Aorta (tissue), 5 donors: ENCODE results near the gene MBOAT7. TPM values are rescaled to one million over a fixed set of nuclear protein-coding genes. Genes with fewer than 3 reads are reported as not detected.

ENCODE experiments used
- ATAC-seq: fragments of 200-7000 bp; cut with Tn5 transposase; one replicate; pipeline ENCODE4 v1.9.1; 2022; ENCODE audit warnings: moderate library complexity; ENCODE audit not compliant: low FRiP score
- DNase-seq, 2 donors: peaks; one replicate each; pipeline ENCODE4 v3.0.0-alpha.2; 2020
- H3K27ac ChIP-seq, 2 donors: one replicate each; pipeline ENCODE4 v1.5.1; 2013; ENCODE audit warnings: low read length in 2 of 2, mild to moderate bottlenecking in 2 of 2, moderate library complexity in 2 of 2, control low read depth in 1 of 2, inconsistent platforms in 1 of 2, low read depth in 1 of 2
- H3K27me3 ChIP-seq, 2 donors: one replicate each; pipeline ENCODE4 v1.6.1; 2013; ENCODE audit warnings: control low read depth in 1 of 2, low read length in 1 of 2, mild to moderate bottlenecking in 1 of 2, moderate library complexity in 1 of 2; ENCODE audit not compliant: insufficient read depth in 2 of 2, control insufficient read depth in 1 of 2
- H3K36me3 ChIP-seq, 2 donors: one replicate each; pipeline ENCODE4 v1.6.1; 2013; ENCODE audit warnings: control low read depth in 1 of 2, low read length in 1 of 2, mild to moderate bottlenecking in 1 of 2; ENCODE audit not compliant: insufficient read depth in 2 of 2, control insufficient read depth in 1 of 2
- H3K4me1 ChIP-seq, 2 donors: one replicate each; pipeline ENCODE4 v1.6.1; 2013; ENCODE audit warnings: low read length in 2 of 2, control low read depth in 1 of 2, mild to moderate bottlenecking in 1 of 2, moderate library complexity in 1 of 2; ENCODE audit not compliant: insufficient read depth in 2 of 2, control insufficient read depth in 1 of 2
- H3K4me3 ChIP-seq, 2 donors: one replicate each; pipeline ENCODE4 v1.5.1; 2013; ENCODE audit warnings: low read length in 2 of 2, control low read depth in 1 of 2, mild to moderate bottlenecking in 1 of 2
- H3K9me3 ChIP-seq: one replicate; pipeline ENCODE4 v1.6.1; 2013; ENCODE audit warnings: mild to moderate bottlenecking, low read length; ENCODE audit not compliant: control insufficient read depth
- WGBS, 2 donors: extraction: QIAGEN DNeasy Blood & Tissue Kit; methylation state at CpG; one replicate each; pipeline ENCODE4 v1.1.7; 2013; 5-methylcytosine and 5-hydroxymethylcytosine counted together
- intact Hi-C, 2 donors: fragments of 100-400 bp; cut with DNase I; formaldehyde crosslinking; loops; one replicate each; pipeline versions ENCODE4 v1.14.2 to v1.15.0; 2022
- polyA plus RNA-seq, 2 donors: library from polyadenylated mRNA; stranded (reverse); fragments of 200-250 nt; gene quantifications; one replicate each; pipeline ENCODE4 v1.2.3, GENCODE V29; 2013
- total RNA-seq, 2 donors: library from RNA; stranded (reverse); fragmentation: NEBNext Ultra II Directional; extraction: Animal tissue kit (Norgen Biotek cat#: 25700); gene quantifications; one replicate each; pipeline ENCODE4 v1.2.1, GENCODE V29; 2021
- donor health status: healthy with polysubstance abuse.
- donor health status: Bipolar disorder and iron deficiency.
- donor health status: DM: no; HTN: no; CAD: no.
- donor health status: DM: no; HTN: no; CAD: no.
- donor health status: DM: yes; HTN: yes; CAD: no.

The MBOAT7 gene
- total and polyA plus RNA-seq, 4 donors = 11.9 to 40.7 (median 26.7) TPM

GRCh38 chr19:54156953-54157352 lies 32.4 kb downstream of the MBOAT7 start:
- Histone ChIP-seq H3K4me1 (no peaks in the 10 kb centered on the region), H3K27me3 (no peaks in the 10 kb centered on the region), H3K36me3 (peaks cover 4 to 10% of the 10 kb centered on the region in 2 donors), H3K4me3 (no peak overlapping the region), H3K27ac (no peak overlapping the region), H3K9me3 (no peaks in the 10 kb centered on the region)
- intact Hi-C loops = loop anchor here in 1 of 2 donors (10.0 kb wide), 1 partner anchor 298 kb away; no protein-coding TSS in a partner anchor
- DNase-seq (no peak), ATAC-seq (no peak)
- WGBS, 2 donors = 93 to 96% methylated on average over 3 of the region's 3 CpGs

DNA sequence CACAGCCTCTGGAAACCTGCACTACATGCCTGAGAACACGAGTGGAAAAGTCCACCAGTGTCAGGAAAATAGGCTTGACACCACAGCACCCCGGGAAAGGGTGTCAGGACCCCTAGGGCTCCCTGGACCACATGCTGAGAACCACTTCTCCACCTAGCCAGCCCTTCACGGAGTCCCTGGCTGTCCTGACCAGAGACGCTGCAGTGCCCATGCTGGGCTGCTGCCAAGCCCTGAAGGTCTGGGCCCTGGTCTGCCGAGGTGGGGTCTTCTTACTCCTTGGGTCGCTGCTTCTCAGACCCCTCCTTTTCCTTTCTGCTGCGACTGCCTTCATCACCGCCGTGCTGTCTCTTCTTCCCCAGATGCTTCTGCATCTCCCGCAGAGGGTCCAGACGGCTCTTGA lies 32.9 kb downstream of the MBOAT7 start:
- DNase-seq = no peak
- Histone ChIP-seq H3K9me3 (no peaks in the 10 kb centered on the region), H3K36me3 (peaks cover 4 to 10% of the 10 kb centered on the region in 2 donors), H3K27me3 (no peaks in the 10 kb centered on the region), H3K27ac (no peak overlapping the region), H3K4me3 (no peak overlapping the region), H3K4me1 (no peaks in the 10 kb centered on the region)
- intact Hi-C loops = loop anchor here in 1 of 2 donors (10.0 kb wide), 1 partner anchor 298 kb away; no protein-coding TSS in a partner anchor
- ATAC-seq = no peak
- 70 to 73% methylated on average over 11 of the region's 11 CpGs for WGBS, 2 donors

- Histone ChIP-seq H3K4me3 (no peak overlapping the region), H3K27ac (no peak overlapping the region), H3K36me3 (peaks cover 4 to 10% of the 10 kb centered on the region in 2 donors), H3K27me3 (no peaks in the 10 kb centered on the region), H3K4me1 (no peaks in the 10 kb centered on the region), H3K9me3 (no peaks in the 10 kb centered on the region)
- ATAC-seq (no peak), DNase-seq (no peak)
- WGBS, 2 donors = 50 to 62% methylated on average over 16 to 19 of the region's 19 CpGs
- intact Hi-C loops = loop anchor here in 1 of 2 donors (10.0 kb wide), 1 partner anchor 299 kb away; no protein-coding TSS in a partner anchor
Measured at GRCh38 chr19:54155694-54156093, 33.7 kb downstream of the MBOAT7 start.

DNA sequence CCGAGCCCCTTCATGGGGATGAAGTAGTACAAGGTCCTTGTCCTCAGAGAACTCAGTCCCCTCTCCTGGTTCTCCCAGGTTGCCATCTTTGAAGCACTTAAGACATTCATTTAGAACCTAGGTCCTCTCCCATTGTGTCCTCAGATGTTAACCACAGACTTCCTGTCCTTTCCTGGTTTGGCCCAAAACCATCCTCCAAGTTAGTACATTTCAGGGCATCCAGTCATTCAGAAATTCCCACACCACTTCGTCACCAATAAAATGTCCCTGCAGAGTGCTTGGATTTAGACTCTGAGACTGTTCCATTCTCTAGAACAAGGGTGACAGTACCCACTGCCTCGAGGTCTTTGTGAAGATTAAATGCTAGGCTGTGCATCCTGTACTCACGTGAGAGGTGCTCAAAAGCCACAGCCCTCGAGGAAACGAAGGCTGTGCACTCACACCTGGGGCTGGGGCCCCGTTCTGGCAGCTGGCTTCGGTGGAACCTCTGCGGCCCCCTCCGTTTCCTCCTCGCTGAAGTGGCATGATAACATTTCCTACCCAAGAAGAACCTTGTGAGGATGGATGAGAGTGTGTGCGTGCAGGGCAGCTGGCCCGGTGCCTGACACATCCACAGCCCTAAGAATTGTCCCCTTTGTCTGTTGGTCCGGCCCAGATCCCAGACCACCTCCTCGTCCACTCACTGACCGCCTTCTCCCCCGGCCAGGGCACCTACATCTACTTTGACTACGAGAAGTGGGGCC lies 34.6 kb downstream of the MBOAT7 start:
- Histone ChIP-seq H3K9me3 (no peaks in the 10 kb centered on the region), H3K36me3 (peaks cover 4 to 10% of the 10 kb centered on the region in 2 donors), H3K4me1 (no peaks in the 10 kb centered on the region), H3K4me3 (no peak overlapping the region), H3K27ac (no peak overlapping the region), H3K27me3 (no peaks in the 10 kb centered on the region)
- intact Hi-C loops = loop anchor here in 1 of 2 donors (10.0 kb wide), 1 partner anchor 300 kb away; no protein-coding TSS in a partner anchor
- 67 to 70% methylated on average over 18 of the region's 18 CpGs for WGBS, 2 donors
- DNase-seq (no peak), ATAC-seq (no peak)

- WGBS, 2 donors = 72 to 77% methylated on average over 10 of the region's 10 CpGs
- Histone ChIP-seq H3K4me3 (no peak overlapping the region), H3K36me3 (peaks cover 4 to 10% of the 10 kb centered on the region in 2 donors)
Measured at GRCh38 chr19:54153731-54154326, 35.6 kb downstream of the MBOAT7 start.

GRCh38 chr19:54152878-54153524 lies 36.4 kb downstream of the MBOAT7 start:
- Histone ChIP-seq H3K9me3 (no peaks in the 10 kb centered on the region), H3K4me3 (no peak overlapping the region), H3K27me3 (no peaks in the 10 kb centered on the region), H3K4me1 (no peaks in the 10 kb centered on the region), H3K27ac (no peak overlapping the region), H3K36me3 (peaks cover 4 to 11% of the 10 kb centered on the region in 2 donors)
- ATAC-seq = no peak
- 84% methylated on average over 25 of the region's 25 CpGs for WGBS, 2 donors
- intact Hi-C loops = loop anchor here in 1 of 2 donors (10.0 kb wide), 1 partner anchor 302 kb away; no protein-coding TSS in a partner anchor
- DNase-seq = no peak

More at GRCh38 chr19:54153731-54154326, 35.6 kb downstream of the MBOAT7 start:
- no peak overlapping the region for H3K27ac ChIP-seq
- DNase-seq (no peak), ATAC-seq (no peak)
- H3K9me3 ChIP-seq = no peaks in the 10 kb centered on the region
- no peaks in the 10 kb centered on the region for H3K4me1 ChIP-seq
- intact Hi-C loops = loop anchor here in 1 of 2 donors (10.0 kb wide), 1 partner anchor 301 kb away; no protein-coding TSS in a partner anchor
- H3K27me3 ChIP-seq = no peaks in the 10 kb centered on the region

DNA sequence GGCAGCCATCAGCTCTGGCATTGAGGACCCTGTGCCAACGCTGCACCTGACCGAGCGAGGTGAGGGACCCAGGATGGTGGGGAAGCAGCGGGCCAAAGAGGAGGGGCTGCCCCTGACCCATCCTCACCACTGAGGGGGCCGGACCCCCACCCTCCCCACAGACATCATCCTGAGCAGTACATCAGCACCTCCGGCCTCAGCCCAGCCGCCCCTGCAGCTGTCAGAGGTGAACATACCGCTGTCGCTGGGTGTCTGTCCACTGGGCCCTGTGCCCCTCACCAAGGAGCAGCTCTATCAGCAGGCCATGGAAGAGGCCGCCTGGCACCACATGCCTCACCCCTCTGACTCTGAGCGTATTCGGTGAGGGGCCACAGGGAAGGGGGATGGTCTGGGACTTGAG lies 37.1 kb downstream of the MBOAT7 start:
- no peaks in the 10 kb centered on the region for H3K27me3 ChIP-seq
- intact Hi-C loops = loop anchor here in 1 of 2 donors (10.0 kb wide), 1 partner anchor 303 kb away; no protein-coding TSS in a partner anchor
- DNase-seq = no peak
- no peak overlapping the region for H3K4me3 ChIP-seq
- H3K9me3 ChIP-seq = no peaks in the 10 kb centered on the region
- H3K36me3 ChIP-seq = peaks cover 4 to 11% of the 10 kb centered on the region in 2 donors
- no peak for ATAC-seq
- no peak overlapping the region for H3K27ac ChIP-seq
- no peaks in the 10 kb centered on the region for H3K4me1 ChIP-seq
- 87% methylated on average over 12 of the region's 12 CpGs for WGBS, 2 donors

DNA sequence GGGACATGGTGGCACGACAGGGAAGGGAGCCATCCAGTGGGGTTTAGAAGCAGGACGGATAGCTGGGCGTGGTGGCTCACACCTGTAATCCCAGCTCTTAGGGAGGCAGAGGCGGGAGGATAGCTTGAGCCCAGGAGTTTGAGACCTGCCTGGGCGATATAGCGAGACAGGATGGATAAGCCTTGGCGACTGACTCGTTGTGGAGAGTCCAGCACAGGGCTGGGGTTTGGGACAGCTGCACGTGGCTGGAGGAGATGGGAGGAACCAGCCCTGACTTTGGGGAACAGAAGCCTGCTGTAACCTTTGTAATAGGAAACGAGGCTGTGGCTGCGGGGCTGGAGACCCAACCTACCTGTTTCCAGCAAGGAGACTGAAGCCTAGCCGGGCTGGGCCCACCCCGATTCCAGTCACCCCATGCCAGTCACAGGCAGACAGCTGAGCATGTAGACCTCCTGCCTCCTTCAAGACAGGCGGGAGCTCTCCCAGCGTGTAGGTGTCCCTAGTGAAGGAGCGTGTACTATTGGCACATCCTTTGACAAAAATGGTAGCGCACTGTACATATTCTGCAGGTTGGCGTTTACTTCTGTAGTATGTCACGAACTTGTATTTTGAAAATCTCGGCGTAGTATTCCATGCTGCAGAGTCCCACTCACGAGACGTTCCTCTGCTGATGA lies 37.9 kb downstream of the MBOAT7 start:
- H3K27me3 ChIP-seq = no peaks in the 10 kb centered on the region
- WGBS, 2 donors = 82% methylated on average over 23 of the region's 23 CpGs
- H3K4me3 ChIP-seq = no peak overlapping the region
- no peak for ATAC-seq
- intact Hi-C loops = loop anchor here in 1 of 2 donors (10.0 kb wide), 1 partner anchor 303 kb away; no protein-coding TSS in a partner anchor
- no peaks in the 10 kb centered on the region for H3K9me3 ChIP-seq
- DNase-seq = no peak
- H3K27ac ChIP-seq = no peak overlapping the region
- H3K4me1 ChIP-seq = no peaks in the 10 kb centered on the region
- peaks cover 4 to 10% of the 10 kb centered on the region in 2 donors for H3K36me3 ChIP-seq
